A549 (cell line): ENCODE measurements around the gene LRCOL1.
A peak's percentile ranks its signal among the peaks of the same experiment; 100 is the strongest.

Experiments used
- EP300 ChIP-seq, 2 experiments: fragments of >200 bp; sonication (Bioruptor Twin); formaldehyde crosslinking; IDR thresholded peaks; 2 replicates in 1 of 2; 3 replicates in 1 of 2; pipeline ENCODE4 v1.6.1; 2016 to 2017
- RNF2 ChIP-seq: fragments of 200-600 bp; sonication (generic); IDR thresholded peaks from 2 replicates; pipeline ENCODE4 v1.6.1; 2016; ENCODE audit warnings: low read depth, mild to moderate bottlenecking, antibody characterized with exemption, moderate library complexity, borderline replicate concordance
- TF ChIP-seq, protein P1 (sequence below): fragments of >200 bp; sonication (Bioruptor Twin); formaldehyde crosslinking; IDR thresholded peaks from 3 replicates; pipeline ENCODE4 v1.5.1; 2016

DNA sequence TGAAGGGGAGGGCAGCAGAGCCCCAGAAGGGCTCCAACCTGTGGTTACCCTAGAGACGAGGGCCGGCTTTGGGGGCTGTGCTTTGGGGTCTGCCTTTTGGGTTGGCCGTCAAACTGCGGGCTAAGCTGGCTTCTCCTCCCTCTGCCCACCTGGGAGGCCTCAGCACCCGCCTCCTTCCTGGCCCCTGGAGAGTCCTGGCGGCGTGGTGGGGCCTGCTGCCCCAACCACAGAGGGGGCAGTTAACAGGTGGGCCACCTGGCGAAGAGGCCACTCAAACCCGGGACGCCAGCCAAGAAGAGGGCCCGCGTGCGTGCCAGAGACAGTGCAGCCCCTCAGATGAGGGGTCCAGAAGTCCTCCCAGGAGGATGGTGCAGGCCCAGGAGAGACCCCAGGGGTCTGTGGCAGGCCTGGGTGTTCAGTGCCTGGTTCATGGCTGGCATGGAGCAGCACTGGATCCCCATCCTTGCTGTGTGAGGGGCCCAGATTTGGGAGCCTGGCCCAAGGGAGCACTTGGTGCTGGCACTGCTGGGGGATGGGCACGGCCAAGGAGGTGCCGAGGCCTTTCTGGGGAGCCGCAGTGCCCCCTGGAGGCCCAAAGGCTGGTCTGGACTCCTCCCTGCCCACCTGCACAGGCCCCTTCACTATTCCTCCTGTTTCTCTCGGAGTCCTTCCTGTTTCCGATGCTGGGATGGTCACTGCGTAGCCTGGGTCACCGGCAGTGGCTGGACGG is 48.8 kb downstream of the LRCOL1 start:
- TF ChIP-seq, protein P1, sequence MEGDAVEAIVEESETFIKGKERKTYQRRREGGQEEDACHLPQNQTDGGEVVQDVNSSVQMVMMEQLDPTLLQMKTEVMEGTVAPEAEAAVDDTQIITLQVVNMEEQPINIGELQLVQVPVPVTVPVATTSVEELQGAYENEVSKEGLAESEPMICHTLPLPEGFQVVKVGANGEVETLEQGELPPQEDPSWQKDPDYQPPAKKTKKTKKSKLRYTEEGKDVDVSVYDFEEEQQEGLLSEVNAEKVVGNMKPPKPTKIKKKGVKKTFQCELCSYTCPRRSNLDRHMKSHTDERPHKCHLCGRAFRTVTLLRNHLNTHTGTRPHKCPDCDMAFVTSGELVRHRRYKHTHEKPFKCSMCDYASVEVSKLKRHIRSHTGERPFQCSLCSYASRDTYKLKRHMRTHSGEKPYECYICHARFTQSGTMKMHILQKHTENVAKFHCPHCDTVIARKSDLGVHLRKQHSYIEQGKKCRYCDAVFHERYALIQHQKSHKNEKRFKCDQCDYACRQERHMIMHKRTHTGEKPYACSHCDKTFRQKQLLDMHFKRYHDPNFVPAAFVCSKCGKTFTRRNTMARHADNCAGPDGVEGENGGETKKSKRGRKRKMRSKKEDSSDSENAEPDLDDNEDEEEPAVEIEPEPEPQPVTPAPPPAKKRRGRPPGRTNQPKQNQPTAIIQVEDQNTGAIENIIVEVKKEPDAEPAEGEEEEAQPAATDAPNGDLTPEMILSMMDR = peak; percentile 16; the same call in 1 of the 3 replicates
- no peak for TF ChIP-seq EP300 (IDR thresholded peaks at IDR 0.05)
- no peak for TF ChIP-seq RNF2
